Vagina (tissue), 2 donors: Measurements from ENCODE around the gene NABP1.

Source experiments
- POLR2AphosphoS5 ChIP-seq, 2 donors: sonication (generic); formaldehyde crosslinking; IDR thresholded peaks; one replicate each; pipeline ENCODE4 v1.9.0; 2017; ENCODE audit warnings: antibody characterized with exemption in 2 of 2, mild to moderate bottlenecking in 2 of 2, low read depth in 1 of 2; ENCODE audit not compliant: insufficient read depth in 1 of 2
- TF ChIP-seq, protein P1 (sequence below), 3 experiments: fragments of 450-650 bp in 2 of 3; fragments of 200-600 bp in 1 of 3; sonication (generic) in 1 of 3; IDR thresholded peaks; one replicate each; pipeline ENCODE4 v1.5.1; 2017 to 2019; ENCODE audit warnings: antibody characterized with exemption in 3 of 3, mild to moderate bottlenecking in 2 of 3, moderate library complexity in 2 of 3

DNA sequence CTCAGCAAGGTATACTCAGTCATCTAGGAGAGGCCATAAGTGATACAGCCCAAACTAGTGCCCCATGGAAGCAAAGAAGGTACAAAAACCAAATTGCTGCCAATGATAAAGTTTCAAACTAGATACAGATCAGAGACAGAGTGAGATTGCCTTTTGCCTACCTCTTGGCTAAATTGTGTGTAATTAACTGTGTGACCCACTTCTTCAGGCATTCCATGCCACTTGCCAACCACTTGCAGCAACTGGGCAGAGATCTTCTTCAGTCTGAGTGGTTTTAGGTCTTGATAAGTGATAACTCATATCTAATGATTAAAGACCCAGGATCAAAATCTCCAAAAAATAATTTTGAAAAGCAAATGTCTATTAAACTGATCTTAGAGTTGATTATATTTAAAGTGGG, 21.1 kb upstream of the NABP1 start:
- TF ChIP-seq, protein P1, sequence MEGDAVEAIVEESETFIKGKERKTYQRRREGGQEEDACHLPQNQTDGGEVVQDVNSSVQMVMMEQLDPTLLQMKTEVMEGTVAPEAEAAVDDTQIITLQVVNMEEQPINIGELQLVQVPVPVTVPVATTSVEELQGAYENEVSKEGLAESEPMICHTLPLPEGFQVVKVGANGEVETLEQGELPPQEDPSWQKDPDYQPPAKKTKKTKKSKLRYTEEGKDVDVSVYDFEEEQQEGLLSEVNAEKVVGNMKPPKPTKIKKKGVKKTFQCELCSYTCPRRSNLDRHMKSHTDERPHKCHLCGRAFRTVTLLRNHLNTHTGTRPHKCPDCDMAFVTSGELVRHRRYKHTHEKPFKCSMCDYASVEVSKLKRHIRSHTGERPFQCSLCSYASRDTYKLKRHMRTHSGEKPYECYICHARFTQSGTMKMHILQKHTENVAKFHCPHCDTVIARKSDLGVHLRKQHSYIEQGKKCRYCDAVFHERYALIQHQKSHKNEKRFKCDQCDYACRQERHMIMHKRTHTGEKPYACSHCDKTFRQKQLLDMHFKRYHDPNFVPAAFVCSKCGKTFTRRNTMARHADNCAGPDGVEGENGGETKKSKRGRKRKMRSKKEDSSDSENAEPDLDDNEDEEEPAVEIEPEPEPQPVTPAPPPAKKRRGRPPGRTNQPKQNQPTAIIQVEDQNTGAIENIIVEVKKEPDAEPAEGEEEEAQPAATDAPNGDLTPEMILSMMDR (IDR thresholded peaks at IDR 0.05), result no peak
- TF ChIP-seq POLR2AphosphoS5 (IDR thresholded peaks at IDR 0.05; ENCODE audit: insufficient read depth in 1 of 2, low read depth in 1 of 2), result no peak
